Stimulated activated naive CD8-positive, alpha-beta T cell treated with anti-CD3 and anti-CD28 coated beads, Interleukin-15, Interleukin-2, amounts not matched to agents 100 ng/mL and 50 ng/mL, for 24 hours (primary cell): Measurements from ENCODE around the gene TMEM161A.
A peak's percentile ranks its signal among the peaks of the same experiment; 100 is the strongest.
"Not testable (repeated sequence)": the region's sequence is repeated elsewhere in the genome, so short reads cannot be mapped to it uniquely, and the experiment has no call there.

Experiments
- H3K27ac Mint-ChIP-seq: one replicate; pipeline ENCODE4 v1.8.0; 2021; ENCODE audit warnings: mild to moderate bottlenecking, mixed read lengths
- H3K27me3 Mint-ChIP-seq: one replicate; pipeline ENCODE4 v1.8.0; 2021; ENCODE audit warnings: mixed read lengths
- H3K36me3 Mint-ChIP-seq: one replicate; pipeline ENCODE4 v1.8.0; 2021; ENCODE audit warnings: low read depth, mixed read lengths
- H3K4me1 Mint-ChIP-seq: one replicate; pipeline ENCODE4 v1.8.0; 2021; ENCODE audit warnings: low read depth, mixed read lengths
- H3K4me3 Mint-ChIP-seq: one replicate; pipeline ENCODE4 v1.8.0; 2021; ENCODE audit warnings: mild to moderate bottlenecking, mixed read lengths
- H3K9me3 Mint-ChIP-seq: one replicate; pipeline ENCODE4 v1.8.0; 2021; ENCODE audit warnings: mixed read lengths

Gene TMEM161A

DNA sequence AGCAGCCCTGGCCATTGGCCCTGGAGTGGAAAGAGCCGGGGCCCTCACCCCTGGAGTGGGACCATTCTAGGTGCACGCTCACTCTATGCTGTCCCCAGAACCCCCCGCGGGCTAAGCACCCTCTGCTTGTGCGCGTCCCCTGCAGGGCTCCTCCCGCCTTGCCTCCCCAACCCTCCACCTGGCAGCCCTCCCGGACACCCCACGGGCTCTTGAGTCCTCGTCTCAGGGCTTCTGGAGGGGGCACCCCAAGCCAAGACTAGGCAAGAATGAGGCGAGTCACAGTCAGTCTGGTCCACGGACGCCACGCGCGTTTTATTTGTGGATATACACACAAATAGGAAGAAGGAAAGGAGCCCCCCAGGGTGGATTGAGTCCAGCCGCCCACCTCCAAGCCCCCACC lies 7.0 kb upstream of the TMEM161A start:
- no peaks in the 10 kb centered on the region for H3K27me3 Mint-ChIP-seq
- no peaks in the 10 kb centered on the region for H3K36me3 Mint-ChIP-seq
- H3K4me3 Mint-ChIP-seq, result no peak overlapping the region
- H3K9me3 Mint-ChIP-seq, result no peaks in the 10 kb centered on the region
- no peak overlapping the region for H3K27ac Mint-ChIP-seq
- no peaks in the 10 kb centered on the region for H3K4me1 Mint-ChIP-seq

DNA sequence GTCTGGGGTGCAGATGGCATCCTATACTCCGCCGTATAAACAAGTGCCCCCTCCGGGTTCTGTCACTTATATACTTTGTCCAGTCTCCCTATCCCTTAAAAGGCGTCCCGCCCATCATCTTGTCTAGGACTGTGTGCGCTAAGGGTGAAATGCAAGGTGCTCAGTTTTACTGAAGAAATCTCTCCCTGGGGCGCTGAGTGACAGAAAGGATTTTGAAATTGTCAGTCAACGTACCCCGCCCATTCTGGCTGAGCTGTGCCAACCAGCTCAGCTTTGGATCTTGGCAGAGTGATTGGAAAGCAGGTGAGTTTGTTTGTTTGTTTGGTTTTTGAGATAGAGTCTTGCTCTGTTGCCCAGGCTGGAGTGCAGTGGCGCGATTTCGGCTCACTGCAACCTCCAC lies 4.1 kb upstream of the TMEM161A start:
- H3K36me3 Mint-ChIP-seq, result no peaks in the 10 kb centered on the region
- H3K9me3 Mint-ChIP-seq, result no peaks in the 10 kb centered on the region
- no peaks in the 10 kb centered on the region for H3K27me3 Mint-ChIP-seq
- peaks cover 17% of the 10 kb centered on the region for H3K4me1 Mint-ChIP-seq
- no peak overlapping the region for H3K27ac Mint-ChIP-seq
- H3K4me3 Mint-ChIP-seq, result no peak overlapping the region

DNA sequence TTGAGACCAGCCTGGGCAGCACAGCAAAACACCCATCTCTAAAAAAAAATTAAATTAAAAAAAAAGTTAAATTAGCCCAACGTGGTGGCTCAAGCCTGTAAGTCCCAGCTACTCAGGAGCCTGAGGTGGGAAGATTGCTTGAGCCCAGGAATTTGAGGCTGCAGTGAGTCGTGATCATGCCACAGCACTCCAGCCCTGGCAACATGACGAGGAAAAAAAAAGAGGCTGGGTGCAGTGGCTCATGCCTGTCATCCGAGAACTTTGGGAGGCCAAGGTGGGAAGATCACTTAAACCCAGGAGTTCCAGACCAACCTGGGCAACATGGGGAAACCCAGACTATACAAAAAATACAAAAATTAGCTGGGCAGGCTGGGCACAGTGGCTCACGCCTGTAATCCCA lies 2.2 kb upstream of the TMEM161A start:
- Mint-ChIP-seq H3K36me3 (no peaks in the 10 kb centered on the region), H3K4me3 (no peak overlapping the region), H3K27me3 (no peaks in the 10 kb centered on the region), H3K4me1 (peaks cover 19% of the 10 kb centered on the region), H3K27ac (no peak overlapping the region), H3K9me3 (no peaks in the 10 kb centered on the region)

DNA sequence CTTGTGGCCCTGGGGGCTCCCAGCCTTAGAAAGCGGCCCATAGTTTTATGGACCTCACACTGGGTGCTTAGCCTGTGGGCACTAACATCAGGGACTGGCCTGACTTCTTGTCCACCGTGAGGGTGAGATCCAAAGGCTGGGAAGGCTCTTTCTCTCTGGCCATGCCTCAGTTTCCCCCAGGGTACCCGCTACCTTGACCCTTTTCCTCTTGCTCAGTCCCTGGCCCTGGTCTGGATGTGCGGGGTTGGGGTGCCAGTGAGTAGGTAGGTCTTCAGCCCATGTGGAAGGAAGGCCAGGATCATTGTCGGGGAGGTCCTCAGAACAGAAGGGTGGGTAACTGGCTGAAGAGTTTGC lies 1.6 kb upstream of the TMEM161A start:
- H3K27ac Mint-ChIP-seq, result no peak overlapping the region

DNA sequence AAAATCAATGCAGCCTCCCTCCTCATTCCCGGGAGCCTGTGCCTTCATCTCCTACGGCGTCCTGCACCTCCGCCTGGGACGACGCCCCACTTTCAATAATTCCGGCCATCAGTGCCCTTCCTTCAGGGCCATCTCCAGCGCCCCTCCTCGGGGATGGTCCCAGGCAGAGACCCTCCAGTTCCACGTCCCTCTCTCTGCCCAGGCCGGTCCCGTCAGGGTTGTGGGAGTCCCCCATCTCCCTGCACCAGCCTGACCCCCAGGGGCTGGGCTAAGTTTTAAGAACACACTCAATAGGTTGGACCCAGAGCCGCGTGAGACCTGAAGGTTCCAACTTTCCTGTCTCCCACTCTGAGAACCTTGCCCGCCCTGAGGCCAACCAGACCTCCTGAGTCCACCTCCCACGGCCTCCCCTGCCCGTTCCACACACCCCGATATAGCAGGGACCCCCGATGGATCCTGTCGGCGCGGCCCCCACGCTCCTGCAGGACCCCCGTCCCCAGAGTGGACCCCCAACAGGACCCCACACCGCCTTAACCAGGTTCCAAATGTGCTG lies 646 bp downstream of the TMEM161A start:
- peaks cover 11% of the 10 kb centered on the region for H3K36me3 Mint-ChIP-seq
- no peaks in the 10 kb centered on the region for H3K9me3 Mint-ChIP-seq
- H3K27ac Mint-ChIP-seq, result peak overlapping the region; percentile 96
- peaks cover 23% of the 10 kb centered on the region for H3K4me1 Mint-ChIP-seq
- no peaks in the 10 kb centered on the region for H3K27me3 Mint-ChIP-seq
- H3K4me3 Mint-ChIP-seq, result peak overlapping the region; percentile 94

More for the DNA sequence above, 1.6 kb upstream of the TMEM161A start:
- Mint-ChIP-seq H3K27me3 (no peaks in the 10 kb centered on the region), H3K4me3 (no peak overlapping the region), H3K9me3 (no peaks in the 10 kb centered on the region), H3K36me3 (no peaks in the 10 kb centered on the region), H3K4me1 (peaks cover 23% of the 10 kb centered on the region)

DNA sequence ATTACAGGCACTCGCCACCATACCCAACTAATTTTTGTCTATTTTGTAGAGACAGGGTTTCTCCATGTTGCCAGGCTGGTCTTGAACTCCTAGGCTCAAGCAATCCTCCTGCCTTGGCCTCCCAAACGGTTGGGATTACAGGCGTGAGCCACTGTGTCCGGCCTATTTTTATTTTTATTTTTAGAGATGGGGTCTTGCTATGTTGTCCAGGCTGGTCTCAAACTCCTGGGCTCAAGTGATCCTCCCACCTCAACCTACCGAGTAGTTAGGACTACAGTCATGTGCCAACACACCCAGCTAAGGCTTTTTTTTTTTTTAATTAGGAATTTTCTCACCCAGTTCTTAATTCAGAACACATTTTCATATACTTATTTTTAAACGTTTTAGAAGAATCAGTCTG lies 2.6 kb downstream of the TMEM161A start:
- H3K4me3 Mint-ChIP-seq, H3K27ac Mint-ChIP-seq, H3K27me3 Mint-ChIP-seq, H3K9me3 Mint-ChIP-seq: not testable (repeated sequence)
- Mint-ChIP-seq H3K4me1 (peaks cover 23% of the 10 kb centered on the region), H3K36me3 (peaks cover 21% of the 10 kb centered on the region)

DNA sequence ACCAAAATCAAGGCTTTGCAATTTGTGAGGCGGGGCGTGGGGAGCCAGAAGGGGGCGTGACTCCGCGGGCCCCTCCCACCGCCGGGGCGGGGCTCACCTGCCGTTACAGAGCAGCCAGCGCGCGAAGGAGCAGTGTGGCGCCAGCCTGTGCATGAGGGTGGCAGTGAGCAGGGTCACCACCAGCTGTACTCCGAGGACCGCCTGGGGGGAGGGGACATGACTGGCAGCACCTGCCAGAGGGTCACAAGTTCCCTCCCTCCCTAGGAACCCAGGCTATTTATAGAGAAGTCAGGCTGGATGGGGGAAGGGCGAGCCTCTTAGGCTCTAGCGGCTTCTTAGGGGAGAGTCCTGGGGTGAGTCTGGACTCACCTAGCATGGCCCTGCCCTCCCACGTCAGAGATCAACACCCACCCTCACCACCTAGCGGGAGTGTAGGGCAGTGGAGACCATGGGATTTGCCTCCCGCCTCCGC lies 3.6 kb downstream of the TMEM161A start:
- Mint-ChIP-seq H3K27ac (no peak overlapping the region), H3K27me3 (no peaks in the 10 kb centered on the region), H3K9me3 (peaks cover 3% of the 10 kb centered on the region), H3K4me3 (no peak overlapping the region), H3K4me1 (peaks cover 23% of the 10 kb centered on the region), H3K36me3 (peaks cover 21% of the 10 kb centered on the region)

DNA sequence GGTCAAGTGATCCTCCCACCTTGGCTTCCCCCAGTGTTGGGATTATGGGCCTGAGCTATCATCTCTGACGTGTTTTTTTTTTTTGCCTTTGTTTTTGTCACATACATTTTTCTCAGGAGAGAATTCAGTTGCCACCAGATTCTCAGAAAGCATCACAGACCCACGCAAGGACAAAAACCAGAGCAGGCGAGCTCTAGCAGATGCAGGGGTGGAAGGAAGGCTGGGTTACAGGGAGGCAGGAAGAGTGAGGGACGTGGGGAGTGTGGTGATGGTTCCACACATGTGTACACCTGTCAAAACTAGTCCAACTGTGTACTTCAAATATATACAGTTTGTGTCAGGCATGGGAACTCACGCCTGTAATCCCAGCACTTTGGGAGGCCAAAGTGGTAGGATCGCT lies 4.3 kb downstream of the TMEM161A start:
- Mint-ChIP-seq H3K27me3 (no peaks in the 10 kb centered on the region), H3K4me1 (peaks cover 22% of the 10 kb centered on the region), H3K36me3 (peaks cover 24% of the 10 kb centered on the region), H3K4me3 (no peak overlapping the region), H3K9me3 (peaks cover 3% of the 10 kb centered on the region), H3K27ac (no peak overlapping the region)

DNA sequence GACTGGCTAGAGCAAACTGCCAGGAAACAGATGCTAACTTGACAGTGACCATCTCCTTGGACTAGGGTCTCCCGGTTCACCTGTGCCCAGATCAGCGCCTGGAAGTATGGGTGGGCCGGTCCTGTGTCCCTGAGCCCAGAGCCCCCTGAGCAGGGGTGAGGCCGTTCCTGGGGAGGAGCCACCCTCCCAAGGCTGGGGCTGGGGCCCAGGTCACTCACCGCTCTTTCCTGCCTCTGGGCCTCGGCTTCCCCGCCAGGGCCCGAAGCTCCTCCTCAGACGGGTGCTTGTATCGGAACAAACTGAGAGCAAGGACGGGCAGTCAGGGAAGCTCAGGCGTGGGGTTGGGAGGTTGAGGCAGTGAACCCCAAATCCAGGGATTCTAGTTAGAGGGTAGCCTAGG lies 5.4 kb downstream of the TMEM161A start:
- Mint-ChIP-seq H3K9me3 (peaks cover 3% of the 10 kb centered on the region), H3K36me3 (peaks cover 31% of the 10 kb centered on the region), H3K4me1 (peaks cover 11% of the 10 kb centered on the region), H3K4me3 (no peak overlapping the region), H3K27me3 (no peaks in the 10 kb centered on the region), H3K27ac (no peak overlapping the region)

DNA sequence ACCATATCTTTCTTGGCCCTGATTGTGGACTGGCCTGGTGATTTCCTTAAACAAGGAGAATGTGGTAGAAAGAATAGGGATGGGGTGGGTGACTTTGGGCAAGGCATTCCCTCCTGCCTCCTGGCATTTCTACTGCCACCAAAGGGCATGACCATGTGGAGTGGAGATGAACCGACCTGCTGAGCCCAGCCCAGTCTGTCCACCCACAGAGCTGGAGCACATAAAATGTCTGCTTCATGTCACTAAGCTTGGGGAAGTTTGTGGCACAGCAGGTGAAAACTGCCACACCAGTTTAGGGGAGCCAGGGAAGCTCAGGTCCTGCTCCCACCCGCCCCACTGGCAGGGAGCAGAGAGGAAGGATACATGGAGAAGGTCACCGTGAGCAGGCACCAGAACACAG lies 6.3 kb downstream of the TMEM161A start:
- H3K4me3 Mint-ChIP-seq, result no peak overlapping the region

DNA sequence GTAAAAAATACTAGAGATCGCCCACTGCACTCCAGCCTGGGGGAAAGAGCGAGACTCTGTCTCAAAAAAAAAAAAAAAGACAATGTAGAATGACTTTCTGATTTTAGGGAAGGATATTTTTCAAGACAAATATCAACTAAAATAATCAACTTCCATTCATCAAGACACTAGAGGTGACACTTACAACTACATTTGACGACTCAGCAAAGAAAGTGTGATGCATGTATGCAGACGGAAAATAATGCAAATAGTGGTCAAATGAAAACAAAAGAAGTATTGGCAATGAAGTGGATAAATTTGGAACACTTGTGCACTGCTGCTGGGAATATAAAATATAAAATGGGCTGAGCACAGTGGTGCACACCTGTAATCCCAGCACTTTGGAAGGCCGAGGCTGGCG lies 12.2 kb downstream of the TMEM161A start:
- H3K27ac Mint-ChIP-seq, result no peak overlapping the region
- peaks cover 10% of the 10 kb centered on the region for H3K9me3 Mint-ChIP-seq
- no peak overlapping the region for H3K4me3 Mint-ChIP-seq
- H3K27me3 Mint-ChIP-seq, result no peaks in the 10 kb centered on the region
- H3K4me1 Mint-ChIP-seq, result peaks cover 3% of the 10 kb centered on the region
- peaks cover 37% of the 10 kb centered on the region for H3K36me3 Mint-ChIP-seq

More for the DNA sequence above, 6.3 kb downstream of the TMEM161A start:
- Mint-ChIP-seq H3K36me3 (peaks cover 33% of the 10 kb centered on the region), H3K27ac (no peak overlapping the region), H3K27me3 (no peaks in the 10 kb centered on the region), H3K4me1 (peaks cover 3% of the 10 kb centered on the region), H3K9me3 (peaks cover 3% of the 10 kb centered on the region)

DNA sequence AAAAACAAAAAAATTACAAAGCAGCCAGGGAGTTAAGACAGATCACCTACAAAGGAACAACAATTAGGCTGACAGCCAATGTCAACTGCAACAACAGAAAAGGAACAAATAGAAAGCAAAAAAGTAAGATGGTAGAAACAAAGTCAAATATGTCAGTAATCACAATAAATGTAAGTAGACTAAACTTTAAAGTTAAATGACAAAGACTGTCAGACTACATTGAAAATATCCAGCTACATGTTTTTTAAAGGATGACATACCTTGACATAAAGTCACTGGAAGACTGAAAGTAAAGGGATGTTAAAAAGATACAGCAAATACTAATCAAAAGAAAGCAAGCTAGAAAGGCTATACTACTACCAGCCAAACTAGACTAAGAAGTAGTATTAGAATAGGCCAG lies 14.9 kb downstream of the TMEM161A start:
- no peak overlapping the region for H3K4me3 Mint-ChIP-seq
- H3K9me3 Mint-ChIP-seq, result peaks cover 10% of the 10 kb centered on the region
- H3K27ac Mint-ChIP-seq, result peak overlapping the region; percentile 2
- peaks cover 35% of the 10 kb centered on the region for H3K36me3 Mint-ChIP-seq
- no peaks in the 10 kb centered on the region for H3K27me3 Mint-ChIP-seq
- peaks cover 3% of the 10 kb centered on the region for H3K4me1 Mint-ChIP-seq

DNA sequence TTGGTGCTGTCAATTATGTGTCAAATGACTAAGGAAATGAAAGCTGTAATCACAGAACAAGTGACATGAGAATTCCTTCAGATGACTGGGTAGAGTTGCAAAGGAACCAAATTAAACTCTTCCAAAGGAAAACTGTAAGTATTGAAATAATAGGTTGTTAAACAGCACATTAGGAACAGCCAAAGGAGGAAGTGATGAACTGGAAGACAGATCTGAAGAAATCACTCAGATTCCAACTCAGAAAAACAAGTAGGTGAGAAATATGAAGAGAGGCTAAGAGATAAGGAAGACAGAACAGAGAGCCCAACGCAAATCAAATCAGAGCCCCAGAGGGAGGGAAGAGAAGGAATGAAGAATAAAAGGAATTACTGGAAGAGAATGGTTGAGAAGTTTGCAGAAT lies 15.4 kb downstream of the TMEM161A start:
- H3K27me3 Mint-ChIP-seq, result no peaks in the 10 kb centered on the region
- no peak overlapping the region for H3K4me3 Mint-ChIP-seq
- peaks cover 3% of the 10 kb centered on the region for H3K4me1 Mint-ChIP-seq
- H3K27ac Mint-ChIP-seq, result peak overlapping the region; percentile 2
- H3K36me3 Mint-ChIP-seq, result peaks cover 33% of the 10 kb centered on the region
- peaks cover 10% of the 10 kb centered on the region for H3K9me3 Mint-ChIP-seq

DNA sequence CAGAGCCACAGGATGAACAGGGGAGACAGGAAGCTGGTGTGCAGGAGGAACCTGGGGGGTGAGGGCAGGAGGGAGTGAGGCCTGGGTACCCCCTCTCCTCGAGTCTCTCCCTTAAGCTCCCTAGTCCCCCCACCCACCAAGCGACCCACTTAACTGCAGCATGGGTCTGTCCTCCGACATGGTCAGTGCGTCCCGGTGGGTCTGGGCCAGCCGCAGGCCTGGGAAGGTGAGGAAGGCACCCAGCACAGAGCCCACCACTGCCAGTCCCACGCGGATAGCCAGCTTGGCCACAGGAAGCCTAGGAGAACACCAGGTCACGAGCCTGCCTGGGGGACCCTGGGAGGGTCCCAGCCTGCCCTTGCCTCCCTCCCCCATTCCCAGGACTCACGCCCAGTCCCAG lies 16.9 kb downstream of the TMEM161A start:
- no peaks in the 10 kb centered on the region for H3K27me3 Mint-ChIP-seq
- H3K4me3 Mint-ChIP-seq, result no peak overlapping the region
- peaks cover 3% of the 10 kb centered on the region for H3K4me1 Mint-ChIP-seq
- peaks cover 10% of the 10 kb centered on the region for H3K9me3 Mint-ChIP-seq
- H3K27ac Mint-ChIP-seq, result no peak overlapping the region
- peaks cover 31% of the 10 kb centered on the region for H3K36me3 Mint-ChIP-seq

DNA sequence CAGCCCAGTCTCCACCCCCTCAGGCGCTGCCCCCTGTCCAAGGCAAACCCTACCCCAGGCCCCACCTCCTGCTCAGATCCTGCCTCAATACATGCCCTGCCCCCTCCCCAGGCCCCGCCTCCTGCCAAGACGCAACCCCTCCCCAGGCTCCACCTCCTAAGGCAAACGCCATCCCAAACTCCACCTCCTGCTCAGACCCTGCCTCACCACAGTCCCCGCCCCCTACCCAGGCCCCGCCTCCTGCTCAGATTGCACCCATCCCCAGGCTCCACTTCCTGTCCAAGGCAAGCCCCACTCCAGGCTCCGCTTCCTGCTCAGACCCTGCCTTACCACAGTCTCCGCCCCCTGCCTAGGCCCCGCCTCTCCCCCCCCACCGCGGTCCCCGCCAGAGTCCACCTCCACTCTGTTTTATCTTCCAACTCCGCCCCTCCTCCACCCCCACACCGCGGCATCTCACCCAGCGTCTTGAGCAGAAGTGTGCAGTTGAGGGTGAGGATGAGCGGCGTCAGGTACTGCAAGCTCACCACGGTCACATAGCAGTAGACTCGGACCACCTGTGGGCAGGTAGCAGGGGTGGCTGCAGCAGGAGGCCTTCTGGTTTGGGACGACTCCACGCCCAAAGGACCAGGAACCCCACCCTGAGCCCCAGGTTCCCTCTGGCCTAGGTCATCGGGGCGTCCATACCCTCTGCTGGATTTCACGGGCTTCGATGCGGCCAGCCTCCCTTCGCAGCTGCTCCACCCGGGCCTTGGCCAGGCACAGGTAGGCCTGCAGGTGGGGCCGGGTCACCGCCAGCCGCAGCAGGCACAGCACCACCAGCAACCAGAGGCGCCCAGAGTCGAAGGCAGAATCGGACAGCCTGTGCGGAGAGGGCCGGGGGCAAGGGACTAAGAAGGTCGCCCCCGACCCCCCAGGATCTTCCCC lies 17.7 kb downstream of the TMEM161A start:
- Mint-ChIP-seq H3K4me3 (no peak overlapping the region), H3K27me3 (no peaks in the 10 kb centered on the region), H3K27ac (no peak overlapping the region), H3K36me3 (peaks cover 28% of the 10 kb centered on the region), H3K9me3 (peaks cover 10% of the 10 kb centered on the region), H3K4me1 (no peaks in the 10 kb centered on the region)
